GM18520 (cell line): ENCODE measurements around the gene TAT.

Experiments
- ATAC-seq: cut with Tn5 transposase; IDR thresholded peaks from one replicate; pipeline ENCODE4 v1.9.1; 2021; ENCODE audit not compliant: unreplicated experiment

Gene TAT

DNA sequence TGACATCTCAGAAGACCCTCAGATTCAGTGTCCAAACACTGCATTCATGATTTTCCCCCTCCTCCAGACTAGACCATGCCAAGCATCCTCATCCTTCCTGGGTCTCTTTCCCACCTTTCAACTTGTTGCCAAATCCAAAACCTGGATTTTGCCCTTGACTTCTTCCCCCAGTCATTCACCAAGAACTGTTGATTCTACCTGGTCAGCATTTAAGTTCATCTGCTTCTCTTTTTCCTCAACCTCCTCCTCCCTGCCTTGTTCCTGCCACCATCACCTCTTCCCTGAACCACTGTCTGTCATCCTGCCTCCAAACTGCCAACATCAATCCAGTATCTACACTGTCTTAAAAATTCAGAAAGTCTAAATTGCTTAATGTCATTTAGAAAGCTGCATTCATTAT lies 29.7 kb downstream of the TAT start:
- ATAC-seq: no peak

DNA sequence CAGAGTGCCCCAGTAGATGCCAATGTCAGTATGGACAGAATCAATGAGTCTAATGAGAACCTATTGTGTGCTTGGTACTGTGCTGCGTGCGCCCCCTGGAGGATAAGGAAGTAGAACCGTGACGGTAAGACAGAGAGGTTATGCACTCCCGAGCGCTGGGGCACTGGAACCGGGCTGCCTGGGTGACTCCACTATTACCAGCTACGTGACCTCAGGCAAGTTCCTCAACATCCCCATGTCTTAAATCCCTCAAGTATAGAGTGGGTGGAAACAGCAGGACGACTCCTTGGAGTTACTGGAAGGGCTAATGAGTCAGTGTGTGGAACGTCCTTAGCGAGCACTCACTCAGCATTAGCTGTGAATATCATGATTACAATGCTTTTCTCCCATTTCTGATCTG lies 34.5 kb downstream of the TAT start:
- ATAC-seq: no peak

DNA sequence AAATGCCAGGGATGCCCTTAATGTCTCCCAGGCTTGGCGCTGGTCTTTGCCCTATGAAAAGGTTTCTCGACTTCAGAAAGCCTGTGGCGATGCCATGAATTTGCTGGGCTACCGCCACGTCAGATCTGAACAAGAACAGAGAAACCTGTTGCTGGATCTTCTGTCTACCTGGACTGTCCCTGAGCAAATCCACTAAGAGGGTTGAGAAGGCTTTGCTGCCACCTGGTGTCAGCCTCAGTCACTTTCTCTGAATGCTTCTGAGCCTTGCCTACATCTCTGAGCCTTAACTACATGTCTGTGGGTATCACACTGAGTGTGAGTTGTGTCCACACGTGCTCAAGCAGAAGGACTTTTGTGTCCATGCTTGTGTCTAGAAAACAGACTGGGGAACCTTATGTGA lies 39.2 kb downstream of the TAT start:
- ATAC-seq: peak; percentile 49

DNA sequence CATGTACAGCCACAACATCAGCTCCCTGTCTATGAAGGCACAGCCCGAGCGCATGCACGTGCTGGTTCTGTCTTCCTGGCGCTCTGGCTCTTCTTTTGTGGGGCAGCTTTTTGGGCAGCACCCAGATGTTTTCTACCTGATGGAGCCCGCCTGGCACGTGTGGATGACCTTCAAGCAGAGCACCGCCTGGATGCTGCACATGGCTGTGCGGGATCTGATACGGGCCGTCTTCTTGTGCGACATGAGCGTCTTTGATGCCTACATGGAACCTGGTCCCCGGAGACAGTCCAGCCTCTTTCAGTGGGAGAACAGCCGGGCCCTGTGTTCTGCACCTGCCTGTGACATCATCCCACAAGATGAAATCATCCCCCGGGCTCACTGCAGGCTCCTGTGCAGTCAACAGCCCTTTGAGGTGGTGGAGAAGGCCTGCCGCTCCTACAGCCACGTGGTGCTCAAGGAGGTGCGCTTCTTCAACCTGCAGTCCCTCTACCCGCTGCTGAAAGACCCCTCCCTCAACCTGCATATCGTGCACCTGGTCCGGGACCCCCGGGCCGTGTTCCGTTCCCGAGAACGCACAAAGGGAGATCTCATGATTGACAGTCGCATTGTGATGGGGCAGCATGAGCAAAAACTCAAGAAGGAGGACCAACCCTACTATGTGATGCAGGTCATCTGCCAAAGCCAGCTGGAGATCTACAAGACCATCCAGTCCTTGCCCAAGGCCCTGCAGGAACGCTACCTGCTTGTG lies 40.0 kb downstream of the TAT start:
- no peak for ATAC-seq

DNA sequence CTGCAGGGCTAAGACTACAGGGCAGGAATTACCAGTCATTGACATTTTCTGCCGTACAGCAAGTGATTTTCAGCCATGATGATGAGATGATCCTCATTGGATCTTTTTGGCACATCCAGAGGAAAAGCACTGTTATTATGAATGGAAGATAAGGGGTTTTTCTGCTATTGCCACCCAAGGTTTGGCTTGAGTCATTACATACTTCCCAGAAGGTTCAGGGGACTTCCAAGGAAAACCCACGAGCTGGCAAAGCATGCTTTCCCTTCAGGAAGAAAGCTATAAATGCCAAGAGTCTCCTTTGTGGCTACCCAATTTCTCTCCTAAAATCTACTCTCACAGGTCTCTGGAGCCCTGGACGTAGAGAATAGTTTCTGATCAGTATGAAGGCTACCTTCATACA lies 44.5 kb downstream of the TAT start:
- no peak for ATAC-seq

DNA sequence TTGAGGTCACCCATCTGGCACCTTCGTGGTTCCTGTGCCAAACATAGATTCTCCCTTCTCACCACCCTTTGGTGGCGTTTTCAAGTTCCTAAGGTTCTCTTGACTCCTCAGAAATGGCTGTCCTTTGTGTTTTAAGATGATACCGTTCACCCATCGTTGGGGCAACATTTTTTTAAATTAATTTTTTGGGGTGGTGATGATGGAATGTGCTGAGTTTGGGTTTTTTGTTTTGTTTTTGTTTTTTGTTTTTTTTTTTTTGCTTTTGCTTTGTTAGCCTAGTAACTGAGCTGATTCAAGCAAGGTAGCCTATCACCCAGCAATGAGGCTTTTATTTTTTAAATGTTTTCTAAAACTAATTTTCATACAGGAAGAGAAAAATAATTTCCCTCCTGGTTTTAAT lies 48.0 kb downstream of the TAT start:
- ATAC-seq: no peak

DNA sequence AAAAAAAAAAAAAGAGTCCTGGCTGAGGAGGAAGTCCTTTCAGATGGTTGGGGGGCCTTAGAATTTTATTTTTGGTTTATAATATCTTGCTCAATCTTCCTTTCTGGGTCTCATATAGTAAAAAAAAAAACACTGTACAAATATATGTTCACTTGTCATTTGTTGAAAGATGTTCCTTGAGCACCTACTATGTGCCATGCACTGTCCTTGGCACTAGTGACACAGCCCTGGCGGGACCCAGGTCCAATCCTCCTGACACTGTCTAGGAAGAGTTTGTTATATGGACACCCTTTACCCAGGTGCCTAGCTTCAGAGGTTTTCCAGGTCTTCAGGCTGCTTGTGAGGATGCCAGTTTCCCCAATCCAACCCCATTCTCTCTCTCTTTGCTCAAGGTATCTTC lies 48.6 kb downstream of the TAT start:
- no peak for ATAC-seq

DNA sequence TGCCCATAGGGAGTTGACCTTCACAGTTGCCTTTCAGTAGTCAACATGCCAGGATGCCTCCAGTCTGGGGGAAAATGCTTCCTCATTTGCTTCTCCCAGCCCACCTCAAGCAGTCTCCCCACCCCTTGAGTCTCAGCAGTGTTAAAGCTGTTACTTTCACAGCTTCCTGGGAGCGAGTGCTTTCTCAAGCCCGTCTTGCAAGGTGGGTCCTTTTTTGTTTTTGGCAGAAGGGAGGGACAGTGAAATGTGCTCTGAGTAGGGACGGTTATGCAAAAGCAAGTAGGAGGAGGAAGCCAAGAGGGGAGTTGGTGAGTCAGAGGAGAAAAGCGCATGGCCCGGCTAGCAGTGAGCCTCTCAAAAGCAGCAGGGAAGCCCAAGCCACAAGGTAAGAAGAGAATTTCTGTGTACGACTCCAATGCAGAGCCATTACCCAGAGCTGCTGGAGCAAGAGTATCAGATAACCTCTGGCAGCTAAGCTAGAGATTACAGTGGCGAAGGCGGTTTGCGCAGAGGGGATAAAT lies 50.7 kb downstream of the TAT start, which contains the start of gene CHST4:
CHST4 (plus strand) TSS at position 316 of the 521 bp plus-strand sequence. CDS start 10,252 bp downstream, outside the sequence.
- ATAC-seq: no peak

DNA sequence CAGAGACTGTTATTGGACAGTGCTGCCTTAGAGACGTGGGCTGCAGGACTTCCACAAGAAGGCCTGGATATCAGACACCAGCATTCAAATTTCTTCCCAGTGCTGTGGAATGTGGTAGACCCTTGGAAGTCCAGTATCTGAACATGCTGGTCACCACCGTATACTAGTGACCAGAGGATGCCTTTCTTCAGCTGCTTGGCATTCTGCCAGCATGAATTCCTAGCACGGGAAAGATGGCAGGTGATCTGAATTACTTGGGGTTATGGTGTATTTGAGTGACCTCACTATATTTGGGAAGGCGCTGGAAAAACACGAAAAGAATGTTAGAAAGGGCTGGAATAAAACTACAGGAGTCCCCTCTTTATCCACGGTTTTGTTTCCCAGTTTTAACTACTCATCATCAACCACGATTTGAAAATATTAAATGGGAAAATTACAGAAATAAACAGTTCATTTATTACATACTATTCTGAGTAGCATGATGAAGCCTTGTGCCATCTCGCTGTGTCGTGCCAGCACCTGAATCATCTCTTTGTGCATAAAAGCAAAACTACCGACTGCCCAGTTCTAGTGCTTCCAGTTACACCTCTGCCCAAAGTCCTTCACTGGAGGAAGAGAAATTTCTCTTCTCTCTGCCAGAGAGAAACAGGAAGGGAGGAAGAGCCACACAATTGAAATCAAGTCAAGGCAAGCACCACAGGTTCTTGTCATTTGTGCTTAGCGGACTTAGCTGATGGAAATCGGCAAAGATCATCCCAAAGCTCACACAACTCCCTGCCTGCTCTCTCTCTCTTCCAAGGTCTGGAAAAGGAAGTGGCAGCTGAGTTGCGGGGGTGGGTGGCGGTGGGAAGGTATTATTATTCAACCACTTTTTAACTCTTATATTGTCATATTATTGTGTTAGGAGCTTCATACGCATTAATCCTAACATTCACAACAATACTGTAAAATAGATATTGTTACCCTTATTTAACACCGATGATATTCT lies 52.0 kb downstream of the TAT start:
- no peak for ATAC-seq

DNA sequence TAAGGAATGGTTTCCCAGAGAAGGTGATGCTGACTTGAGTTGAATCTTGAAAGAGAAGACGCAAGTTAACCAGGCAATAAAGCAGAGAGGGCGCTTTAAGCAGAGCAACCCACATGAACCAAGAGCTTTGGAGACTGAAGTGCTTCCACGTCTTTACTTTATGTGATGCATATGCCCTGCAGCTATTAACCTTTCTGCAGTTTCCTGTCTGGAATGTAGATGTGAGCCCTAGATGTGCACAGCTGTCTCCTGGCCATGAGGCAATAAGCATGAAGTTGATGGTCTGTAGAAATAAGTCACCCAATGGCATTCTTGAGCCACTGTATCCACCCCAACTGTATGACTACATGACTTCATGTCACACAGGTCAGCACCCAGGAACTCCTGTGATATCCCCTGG lies 56.3 kb downstream of the TAT start:
- ATAC-seq: no peak
